HG02642 (cell line): ENCODE results near the gene TSACC.
"Not testable (repeated sequence)": the region's sequence is repeated elsewhere in the genome, so short reads cannot be mapped to it uniquely, and the experiment has no call there.

Source experiments
- ATAC-seq: cut with Tn5 transposase; IDR thresholded peaks from one replicate; pipeline ENCODE4 v1.9.1; 2021; ENCODE audit warnings: mild to moderate bottlenecking; ENCODE audit not compliant: unreplicated experiment, poor library complexity

The TSACC gene

DNA sequence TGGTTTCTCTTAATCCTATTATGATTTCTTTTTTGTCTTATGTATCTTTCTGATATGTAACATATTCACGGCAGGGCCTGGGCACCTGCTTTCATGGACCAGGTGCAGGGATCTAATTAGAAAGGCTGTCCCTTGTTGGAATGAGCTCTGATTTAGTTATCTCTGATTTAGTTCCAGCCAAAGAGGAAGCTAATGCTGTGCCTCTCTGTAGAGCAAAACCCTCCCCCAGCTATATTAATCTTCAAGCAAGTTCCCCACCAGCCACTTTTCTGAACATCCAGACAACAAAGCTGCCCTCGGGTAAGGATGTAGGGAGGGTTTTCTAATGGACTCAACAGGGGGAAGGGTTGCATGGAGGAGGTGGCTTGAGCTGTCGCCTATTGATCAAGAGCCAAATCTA is 6.1 kb downstream of the TSACC start:
- no peak for ATAC-seq

DNA sequence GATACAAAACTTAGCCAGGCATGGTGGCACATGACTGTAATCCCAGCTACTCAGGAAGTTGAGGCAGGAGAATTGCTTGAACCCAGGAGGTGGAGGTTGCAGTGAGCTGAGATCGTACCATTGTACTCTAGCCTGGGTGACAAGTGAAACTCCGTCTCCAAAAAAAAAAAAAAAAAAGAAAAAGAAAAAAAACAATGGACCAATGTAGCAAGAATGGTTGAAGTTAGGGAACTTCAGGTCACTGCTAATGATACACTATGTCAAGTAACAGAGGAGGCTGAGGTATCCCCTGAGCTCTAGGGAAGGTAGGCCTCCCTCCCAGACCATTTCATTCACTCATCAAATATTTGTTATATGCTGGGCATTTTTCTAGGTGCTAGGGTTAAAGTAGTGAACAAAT is 7.7 kb downstream of the TSACC start:
- ATAC-seq: not testable (repeated sequence)

DNA sequence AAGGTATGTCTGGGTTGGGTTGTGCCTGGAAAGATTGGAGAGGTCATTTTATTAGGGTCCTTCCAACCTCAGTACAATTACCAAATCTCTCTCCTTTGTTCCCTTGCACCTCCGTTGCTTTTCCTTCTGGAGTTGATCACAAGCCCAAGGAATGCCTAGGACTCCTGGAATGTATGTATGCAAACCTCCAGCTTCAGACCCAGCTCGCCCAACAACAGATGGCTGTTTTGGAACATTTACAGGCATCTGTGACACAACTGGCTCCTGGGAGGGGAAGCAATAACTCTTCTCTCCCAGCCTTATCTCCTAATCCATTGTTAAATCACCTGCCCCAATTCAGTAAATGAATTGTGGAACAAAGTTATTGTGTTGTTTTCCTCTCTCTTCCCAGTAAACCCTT is 8.3 kb downstream of the TSACC start:
- ATAC-seq: no peak

DNA sequence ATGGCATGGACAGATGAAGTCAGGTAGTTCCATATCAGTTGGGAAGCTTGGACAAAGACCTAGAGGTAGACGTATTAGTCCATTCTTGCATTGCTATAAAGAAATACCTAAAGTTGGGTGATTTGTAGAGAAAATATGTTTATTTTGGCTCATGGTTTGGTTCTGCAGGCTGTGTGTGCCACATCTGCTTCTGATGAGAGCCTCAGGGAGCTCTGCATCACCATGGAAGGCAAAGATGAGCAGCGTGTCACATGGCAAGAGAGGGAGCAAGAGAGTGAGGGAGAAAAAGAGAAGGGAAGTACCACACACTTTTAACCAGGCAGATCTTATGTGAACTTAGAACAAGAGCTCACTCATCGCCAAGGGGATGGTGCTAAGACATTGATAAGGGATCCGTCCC is 9.0 kb downstream of the TSACC start:
- ATAC-seq: no peak

DNA sequence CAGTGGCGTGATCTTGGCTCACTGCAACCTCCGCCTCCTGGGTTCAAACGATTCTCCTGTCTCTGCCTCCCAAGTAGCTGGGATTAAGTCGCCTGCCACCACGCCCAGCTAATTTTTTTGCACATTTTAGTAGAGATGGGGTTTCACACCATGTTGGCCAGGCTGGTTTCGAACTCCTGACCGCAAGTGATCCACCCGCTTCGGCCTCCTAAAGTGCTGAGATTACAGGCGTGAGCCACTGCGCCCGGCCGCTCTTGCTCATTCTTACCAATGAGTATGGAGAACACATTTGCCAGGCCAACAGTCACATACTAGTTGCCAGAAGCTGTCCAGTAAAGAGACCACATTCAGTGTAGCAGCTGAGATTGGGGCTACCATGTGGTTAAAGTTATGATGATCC is 14.2 kb downstream of the TSACC start:
- not testable (repeated sequence) for ATAC-seq

DNA sequence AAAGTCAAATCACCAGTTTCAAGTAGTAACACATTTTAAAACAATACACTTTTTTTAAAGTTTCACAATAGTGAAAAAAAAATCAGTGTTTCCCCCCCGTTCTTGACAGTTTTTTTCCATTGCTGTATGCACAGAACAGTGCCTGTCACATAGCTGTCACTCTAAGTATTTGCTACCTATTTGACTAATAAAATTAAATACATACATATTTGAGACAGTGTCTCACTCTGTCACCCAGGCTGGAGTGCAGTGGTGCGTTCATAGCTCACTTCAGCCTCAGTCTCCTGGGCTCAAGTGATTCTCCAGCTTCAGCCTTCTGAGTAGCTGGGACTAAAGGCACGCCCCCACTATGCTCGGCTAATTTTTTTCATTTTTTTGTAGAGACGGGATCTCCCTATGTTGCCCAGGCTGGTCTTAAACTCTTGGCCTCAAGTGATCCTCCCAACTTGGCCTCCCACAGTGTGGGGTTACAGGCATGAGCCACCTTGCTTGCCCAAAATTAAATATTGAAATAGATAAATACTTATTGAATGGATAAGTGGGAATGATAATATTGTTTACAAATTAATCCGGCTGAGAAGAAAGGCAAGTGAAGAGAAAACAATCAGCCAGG is 18.0 kb downstream of the TSACC start:
- no peak for ATAC-seq

DNA sequence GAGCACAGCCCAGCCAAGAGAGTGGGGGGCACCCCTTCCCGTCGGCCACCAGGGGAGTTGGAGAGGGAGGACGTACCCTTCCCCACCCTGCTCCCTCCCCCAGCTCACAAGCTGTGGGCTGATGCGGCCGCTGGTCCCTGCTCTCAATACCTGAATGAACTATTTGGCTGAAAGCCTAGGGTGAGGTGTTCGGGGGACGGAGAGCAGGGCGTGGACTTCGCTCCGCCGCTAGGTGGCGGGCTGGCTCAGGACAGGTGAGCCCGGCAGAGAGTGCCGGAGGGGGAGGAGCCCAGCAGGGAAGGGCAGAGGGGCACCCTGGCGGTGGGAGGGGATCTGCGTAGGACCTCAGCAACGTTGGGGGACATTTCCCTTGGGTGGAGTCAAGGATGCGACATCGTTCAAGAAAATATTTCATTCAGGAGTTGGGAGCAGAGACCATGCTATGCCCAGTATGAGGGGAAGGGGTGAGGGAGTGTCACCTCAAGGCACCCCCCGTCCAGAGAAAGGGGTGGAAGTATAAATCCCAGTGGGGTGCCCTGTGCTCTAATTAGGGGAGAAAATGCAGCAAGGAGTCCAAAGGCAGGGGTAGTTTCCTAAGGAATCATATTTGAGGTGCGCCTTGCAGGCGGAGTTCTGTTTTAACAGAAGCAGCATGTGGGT is 18.7 kb downstream of the TSACC start:
- ATAC-seq: peak; percentile 61

DNA sequence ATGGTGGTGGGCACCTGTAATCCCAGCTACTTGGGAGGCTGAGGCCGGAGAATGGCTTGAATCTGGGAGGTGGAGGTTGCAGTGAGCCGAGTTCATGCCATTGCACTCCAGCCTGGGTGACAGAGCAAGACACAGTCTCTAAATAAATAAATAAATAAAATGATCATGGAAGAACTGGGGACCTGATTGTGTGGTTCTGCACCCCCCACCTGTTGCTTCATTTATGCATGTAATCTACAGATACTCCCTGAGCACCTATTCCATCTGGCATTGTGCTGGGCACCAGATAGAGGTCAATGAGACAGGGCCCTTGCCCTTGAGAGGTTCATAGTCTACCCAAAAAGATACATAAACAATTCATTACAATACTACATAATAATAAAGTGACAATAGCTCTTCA is 19.7 kb downstream of the TSACC start:
- ATAC-seq: no peak

DNA sequence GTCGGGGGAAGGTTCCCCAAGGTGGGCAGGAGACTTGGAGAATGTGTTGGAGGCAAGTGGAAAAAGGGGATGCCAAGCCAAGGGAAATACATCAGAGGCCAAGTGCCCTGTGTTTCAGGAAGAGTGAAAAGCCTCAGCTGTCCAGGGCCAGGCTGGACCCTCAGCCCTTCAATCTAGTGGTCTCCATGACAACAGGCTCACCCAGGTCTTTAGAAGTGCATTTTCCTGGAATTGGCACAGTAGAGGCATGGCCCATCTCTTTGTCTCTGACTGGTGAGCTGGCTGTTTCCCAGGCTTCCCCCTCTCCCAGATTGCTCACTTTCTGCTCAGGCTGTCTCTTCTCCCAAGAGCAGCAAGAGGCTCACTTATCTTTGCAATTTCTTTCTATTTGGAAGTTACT is 20.3 kb downstream of the TSACC start:
- ATAC-seq: no peak

DNA sequence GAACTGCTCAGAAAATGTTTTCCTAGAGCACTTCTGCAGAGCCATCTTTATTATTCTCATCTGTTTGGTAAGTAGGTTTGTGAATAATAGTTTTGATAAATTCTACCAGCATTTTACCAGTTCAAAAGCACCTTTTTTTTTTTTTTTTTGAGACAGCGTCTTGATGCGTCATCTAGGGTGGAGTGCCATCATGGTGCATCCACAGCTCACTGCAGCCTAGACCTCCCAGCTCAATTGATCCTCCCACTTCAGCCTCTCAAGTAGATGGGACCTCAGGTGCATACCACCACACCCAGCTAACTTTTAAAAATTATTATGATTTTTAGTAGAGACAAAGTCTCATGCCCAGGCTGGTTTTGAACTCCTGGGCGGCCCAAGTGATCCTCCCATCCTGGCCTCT is 20.9 kb downstream of the TSACC start:
- ATAC-seq: no peak

DNA sequence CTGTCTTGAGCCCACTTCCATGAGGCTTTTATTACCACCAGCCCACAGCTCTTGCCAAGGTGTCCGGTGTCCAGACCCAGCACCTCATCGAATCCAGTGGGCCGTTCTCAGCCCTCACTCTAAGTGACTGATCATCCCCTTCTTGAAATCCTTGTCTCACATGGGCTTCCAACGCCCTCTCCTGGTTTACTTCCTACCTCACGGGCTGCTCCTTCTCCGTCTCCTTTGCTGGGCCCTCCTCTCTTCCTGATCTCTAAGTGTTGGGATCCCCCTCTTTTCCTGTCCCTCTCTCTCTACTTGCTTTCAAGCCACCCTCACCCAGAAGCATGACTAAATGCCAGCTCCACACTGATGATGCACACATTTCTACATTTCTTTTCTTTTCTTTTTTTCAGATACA is 21.6 kb downstream of the TSACC start:
- no peak for ATAC-seq

DNA sequence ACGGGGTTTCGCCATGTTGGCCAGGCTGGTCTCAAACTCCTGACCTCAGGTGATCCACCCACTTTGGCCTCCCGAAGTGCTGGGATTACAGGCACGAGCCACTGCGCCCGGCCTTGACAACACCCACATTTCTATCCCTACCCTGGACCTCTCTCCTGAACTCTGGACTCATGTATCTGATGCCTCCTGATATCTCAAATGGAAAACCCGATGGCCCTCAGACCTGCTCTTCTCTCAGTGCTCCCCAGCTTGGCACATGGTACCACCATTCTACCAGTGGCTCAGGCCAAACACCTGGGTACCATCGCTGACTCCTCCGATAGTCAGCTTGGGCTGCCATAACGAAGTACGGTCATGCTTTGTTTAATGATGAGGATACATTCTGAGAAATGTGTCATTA is 22.2 kb downstream of the TSACC start:
- ATAC-seq: no peak

DNA sequence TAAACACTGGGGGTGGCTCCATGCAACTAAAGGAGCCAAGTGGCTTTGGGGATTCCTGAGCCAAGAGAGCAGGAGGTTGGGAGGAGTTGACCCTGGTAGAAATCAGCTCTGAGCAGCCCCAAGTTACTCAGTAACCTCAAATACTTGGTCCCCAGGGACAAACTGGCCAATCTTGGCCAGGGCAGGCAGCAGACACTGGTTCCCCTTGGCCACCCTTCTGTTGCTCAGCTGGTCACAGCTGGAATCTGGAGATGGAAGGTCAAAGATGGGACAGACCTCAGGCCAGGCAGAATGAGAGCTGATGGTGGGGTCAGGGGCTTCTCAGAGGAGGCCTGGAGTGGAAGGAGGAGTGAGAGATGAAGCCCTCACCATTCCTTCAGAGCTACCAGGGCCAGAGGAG is 27.4 kb downstream of the TSACC start:
- ATAC-seq: no peak

DNA sequence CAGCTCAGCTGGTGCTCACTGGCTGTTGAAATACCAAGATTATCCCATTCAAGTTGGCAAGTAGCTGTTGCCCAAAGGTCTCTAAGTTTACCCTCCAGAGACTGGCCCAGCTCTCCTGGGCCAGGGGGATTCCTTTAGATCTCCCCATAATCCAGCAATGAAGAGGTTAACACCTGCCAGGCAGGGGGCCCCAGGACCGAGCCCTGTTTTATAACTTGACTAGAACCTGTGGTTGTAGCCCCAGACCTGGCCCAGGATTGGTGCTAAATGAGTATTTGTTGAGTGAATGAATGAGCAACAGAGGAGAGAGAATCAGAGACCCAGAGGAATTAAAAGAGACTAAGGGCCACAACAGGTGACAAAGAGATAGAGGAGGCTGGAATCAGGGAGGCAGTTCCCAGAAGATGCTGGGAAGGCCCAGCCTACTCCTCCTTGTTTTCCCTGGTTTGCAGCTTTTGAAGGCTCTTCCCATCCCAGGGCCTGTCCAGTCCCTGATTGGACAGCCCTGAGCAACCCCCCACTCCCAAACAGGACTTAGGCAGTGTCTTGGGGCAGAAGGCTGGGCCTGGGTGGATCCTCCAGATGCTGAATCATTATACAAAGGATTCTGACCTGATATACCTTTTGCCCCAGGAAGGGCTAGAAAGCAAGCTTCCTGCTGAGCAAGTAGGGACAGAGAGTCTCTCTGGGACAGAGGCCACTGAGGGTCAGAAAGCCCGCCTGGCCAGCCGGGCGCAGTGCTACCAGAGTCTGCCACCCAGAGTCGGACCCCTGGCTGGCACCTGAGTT is 28.2 kb downstream of the TSACC start:
- ATAC-seq: no peak

DNA sequence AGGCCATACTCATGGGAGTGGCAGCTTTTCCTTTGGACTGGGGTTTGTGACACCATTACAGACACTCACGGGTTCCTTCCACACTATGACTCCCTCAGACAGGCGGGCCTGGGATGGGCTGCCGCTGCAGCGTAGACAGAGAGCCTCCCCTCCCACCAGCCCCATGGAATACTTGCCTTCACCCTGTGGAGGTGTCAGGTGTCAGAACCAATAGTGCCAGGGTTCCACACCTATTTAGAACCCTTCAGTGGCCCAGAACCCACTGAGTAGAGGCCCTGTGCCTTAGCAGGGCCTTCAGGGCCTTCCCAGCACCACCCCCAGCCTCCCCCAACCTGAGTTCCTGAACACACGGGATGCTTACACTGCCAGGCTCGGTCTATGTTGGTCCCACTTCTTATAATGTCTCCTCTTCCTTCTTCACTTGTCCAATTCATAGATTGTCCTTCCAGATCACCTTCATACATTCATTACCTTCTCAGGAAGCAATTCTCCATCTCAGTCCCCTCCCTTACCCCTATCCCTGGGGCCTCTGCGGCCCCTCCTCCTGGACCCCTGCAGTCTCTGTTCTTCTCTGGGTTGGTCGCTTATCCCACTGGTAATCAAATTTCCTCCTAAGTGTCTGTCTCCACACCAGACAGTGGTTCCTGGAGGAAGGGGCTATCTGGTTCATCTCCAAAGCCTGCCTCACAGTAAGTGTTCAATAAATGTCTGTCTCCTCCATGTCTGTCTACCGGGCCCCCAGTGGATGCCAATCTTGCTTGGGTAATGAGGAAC is 29.2 kb downstream of the TSACC start:
- no peak for ATAC-seq

DNA sequence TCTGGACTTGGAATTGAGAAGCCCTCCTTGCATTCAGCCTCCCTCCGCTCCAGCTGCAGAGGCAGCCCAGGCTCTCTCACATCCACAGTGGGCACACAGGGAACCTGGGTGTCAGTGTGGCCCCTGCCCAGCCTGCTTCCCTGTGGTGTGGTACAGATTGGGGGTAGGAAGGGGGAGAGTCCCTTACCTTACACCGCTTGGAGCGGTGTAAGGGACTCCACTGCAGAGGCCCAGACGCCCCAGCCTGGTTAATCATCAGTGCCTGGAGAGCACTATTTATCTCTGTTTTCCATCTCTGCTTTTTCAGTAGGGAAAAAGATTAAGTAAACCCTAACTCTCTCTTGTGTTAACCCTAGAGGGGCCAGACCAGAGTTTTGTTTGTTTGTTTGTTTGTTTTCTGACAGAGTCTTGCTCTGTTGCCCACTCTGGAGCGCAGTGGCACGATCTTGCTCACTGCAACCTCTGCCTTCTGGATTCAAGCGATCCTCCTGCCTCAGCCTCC is 29.9 kb downstream of the TSACC start:
- ATAC-seq: no peak

DNA sequence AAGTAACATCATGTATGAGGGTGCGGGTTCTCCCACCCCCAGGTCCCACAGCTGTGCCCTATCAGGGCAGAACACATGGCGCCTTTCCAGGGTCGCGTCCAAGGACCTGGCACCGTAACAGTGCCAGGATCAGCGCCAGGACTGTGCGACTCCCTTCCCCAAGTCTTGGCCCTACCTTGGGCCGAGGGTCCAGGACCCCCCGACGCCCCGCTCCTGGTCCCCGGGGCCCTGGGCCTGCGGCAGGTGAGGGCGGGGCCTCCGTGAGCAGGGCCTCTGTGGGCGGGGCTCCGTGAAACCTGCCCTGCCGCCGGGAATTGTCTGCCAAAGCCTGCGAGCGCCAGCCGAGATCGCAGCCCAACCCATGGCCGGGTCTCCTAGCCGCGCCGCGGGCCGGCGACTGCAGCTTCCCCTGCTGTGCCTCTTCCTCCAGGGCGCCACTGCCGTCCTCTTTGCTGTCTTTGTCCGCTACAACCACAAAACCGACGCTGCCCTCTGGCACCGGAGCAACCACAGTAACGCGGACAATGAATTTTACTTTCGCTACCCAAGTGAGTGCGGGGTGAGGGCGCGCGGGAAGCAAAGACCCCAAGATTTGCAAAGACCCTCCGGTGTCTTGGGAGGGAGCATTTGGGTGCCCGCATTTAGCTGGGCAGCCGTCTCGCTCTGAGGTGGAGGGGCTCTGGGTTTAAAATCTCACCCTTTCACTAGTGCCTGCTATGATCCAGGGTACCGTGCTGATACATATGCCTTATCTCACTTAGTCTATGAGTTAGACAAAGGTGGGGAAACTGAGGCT is 30.8 kb downstream of the TSACC start, which contains the start of gene RHBG:
Gene RHBG, plus strand, starts transcription at position 323 of the 796 bp plus-strand sequence. Its CDS starts 39 bp downstream, at position 362.
- no peak for ATAC-seq

DNA sequence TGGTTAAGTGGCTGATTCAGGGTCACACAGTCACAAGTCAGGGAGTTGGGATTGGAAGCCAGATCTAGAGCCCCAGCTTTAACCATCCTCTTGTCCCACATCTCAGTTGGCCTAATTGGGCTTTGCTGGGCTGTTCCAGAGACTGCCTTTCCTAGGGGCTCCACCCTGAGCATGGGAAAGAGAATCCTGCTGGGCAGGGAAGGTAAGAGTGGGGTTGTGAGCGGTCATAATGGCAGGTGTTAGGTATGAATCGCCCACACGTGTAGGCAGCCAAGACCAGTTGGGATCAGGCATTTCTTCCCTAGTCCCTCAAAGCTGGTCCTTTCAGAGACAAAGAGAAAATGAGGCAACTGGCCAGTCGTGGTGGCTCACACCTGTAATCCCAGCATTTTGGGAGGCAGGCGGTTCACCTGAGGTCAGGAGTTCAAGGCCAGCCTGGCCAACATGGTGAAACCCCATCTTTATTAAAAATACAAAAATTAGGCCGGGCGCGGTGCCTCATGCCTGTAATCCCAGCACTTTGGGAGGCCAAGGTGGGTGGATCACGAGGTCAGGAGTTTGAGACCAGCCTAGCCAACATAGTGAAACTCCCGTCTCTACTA is 31.5 kb downstream of the TSACC start:
- not testable (repeated sequence) for ATAC-seq

DNA sequence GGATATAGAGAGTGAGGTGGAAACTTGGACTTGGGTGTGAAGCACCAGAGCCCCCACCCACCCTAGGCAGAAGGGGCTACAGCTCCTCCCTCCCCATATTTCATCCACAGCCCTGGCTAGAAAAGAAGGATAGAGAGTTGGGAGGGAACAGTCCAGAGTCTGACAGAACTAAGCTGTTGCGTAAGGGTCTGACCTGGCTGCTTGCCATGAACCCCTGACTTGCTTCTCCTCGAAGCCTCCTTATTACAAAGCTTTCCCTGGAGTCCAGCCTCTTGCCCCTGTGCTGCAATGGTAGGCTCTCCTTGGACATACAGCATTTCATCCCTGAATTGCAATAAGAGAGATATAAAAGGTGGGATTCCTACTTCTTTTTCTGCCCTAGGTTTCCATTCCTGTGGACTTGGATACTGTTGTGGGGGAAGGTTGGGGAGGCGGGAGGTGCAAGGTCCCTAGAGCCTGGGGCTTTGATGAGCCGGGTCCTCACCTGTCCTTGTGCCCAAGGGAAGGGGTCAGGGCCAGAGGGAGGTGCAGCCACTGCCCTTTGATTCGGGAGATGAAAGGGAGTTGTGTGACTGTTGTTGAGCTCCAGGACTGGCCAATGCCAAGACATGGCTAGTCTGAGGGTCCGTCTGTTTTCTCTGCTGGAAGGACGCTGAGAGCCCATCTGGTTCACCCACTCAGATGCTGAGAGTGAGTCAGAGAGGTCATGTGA is 33.4 kb downstream of the TSACC start:
- no peak for ATAC-seq
